CMK (cell line): ENCODE data around the gene UQCRH.

Source experiments
- DNase-seq: peaks from one replicate; pipeline ENCODE4 v3.0.0-alpha.2; 2010; ENCODE audit warnings: low read depth

Gene UQCRH

DNA sequence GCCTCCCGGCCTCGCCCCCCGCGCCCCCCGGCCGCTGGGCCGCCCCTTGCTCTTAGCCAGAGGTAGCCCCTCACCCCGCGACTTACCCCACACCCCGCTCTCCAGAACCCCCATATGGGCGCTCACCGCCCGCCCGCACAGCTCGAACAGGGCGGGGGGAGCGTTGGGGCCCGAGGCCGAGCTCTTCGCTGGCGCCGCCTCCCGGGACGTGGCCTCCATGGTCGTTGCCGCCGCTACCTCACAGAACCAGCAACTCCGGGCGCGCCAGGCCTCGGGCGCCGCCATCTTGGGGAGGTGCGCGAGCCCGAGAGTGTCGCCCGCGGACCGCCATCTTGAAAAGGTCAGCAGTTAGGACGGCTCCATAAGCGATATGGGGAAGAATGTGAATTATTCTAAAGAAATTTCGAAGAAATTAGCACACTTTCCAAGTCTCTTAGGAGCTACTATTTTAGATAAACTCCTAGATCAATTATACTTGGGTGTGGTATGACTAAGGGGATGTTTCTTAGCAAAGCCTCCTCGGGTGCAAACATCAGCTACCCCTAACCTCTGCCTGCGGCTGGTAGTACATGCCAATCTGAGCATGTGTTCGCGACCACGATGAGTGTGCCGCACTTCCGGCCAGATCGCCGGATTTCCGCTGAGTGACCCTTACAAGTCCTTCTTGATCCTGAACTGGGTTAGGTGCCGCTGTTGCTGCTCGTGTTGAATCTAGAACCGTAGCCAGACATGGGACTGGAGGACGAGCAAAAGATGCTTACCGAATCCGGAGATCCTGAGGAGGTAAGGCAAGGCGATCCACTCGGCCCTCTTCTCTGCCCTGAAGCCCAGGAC is at the start of gene UQCRH, which contains the start of gene LRRC41:
UQCRH (plus strand) TSS at position 661 of the 834 bp plus-strand sequence; CDS start at position 730, 69 bp downstream.
LRRC41 (minus strand) TSS at position 579 of the 834 bp plus-strand sequence; CDS start at position 285, 294 bp downstream.
- DNase-seq, result peak; percentile 99

DNA sequence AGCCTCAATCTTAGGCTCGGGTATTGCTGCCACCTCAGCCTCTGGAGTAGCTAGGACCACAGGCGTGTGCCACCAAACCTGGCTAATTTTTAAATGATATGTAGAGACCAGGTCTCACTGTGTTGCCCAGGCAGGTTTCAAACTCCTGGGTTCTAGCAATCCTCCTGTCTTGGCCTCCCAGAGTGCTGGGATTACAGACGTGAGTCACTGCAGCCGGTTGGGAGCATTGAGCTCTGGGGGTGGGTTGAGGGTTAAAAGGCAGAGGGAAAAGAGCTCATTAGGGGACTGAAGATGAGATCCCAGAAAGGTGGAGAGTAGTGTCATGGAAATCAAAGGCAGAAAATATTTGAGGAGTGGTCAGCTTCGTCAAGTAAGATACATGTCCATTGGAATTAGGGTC is 48.8 kb upstream of the UQCRH start:
- DNase-seq, result no peak

DNA sequence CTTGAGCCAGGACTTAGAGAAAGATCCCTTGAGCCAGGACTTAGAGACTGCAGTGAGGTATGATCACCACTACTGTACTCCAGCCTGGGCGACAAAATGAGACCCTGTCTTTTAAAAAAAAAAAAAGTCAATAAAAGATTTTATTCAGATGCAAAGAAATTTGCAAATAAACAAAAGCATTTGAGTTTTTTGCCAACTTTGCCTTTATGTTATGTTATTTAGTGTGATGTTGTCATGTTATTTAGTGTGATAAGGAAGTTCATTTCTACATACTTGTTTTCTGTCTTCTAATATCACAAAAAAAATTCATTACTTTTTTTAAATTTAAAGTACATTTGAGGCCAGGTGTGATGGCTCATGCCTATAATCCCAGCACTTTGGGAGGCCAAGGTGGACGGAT is 47.0 kb upstream of the UQCRH start:
- DNase-seq, result no peak

DNA sequence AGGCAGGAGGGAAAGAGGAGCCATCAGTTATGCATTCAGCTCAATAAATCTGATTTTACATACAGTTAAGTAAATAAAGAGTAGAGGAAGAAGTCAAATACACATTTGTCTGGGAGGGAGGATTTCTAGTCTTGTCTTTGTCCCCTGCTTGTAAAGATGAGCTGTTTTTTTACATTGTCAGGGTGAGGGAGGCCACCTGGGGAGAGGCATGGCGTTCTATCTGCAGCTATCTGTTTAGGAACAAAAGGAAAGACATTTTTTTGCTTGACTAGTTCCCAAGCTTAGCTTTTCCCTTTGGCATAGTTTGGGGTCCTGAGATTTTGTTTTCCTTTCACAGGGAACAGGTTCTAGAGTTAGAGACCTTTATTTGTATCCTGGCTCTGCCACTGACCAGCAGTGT is 41.0 kb upstream of the UQCRH start:
- no peak for DNase-seq

DNA sequence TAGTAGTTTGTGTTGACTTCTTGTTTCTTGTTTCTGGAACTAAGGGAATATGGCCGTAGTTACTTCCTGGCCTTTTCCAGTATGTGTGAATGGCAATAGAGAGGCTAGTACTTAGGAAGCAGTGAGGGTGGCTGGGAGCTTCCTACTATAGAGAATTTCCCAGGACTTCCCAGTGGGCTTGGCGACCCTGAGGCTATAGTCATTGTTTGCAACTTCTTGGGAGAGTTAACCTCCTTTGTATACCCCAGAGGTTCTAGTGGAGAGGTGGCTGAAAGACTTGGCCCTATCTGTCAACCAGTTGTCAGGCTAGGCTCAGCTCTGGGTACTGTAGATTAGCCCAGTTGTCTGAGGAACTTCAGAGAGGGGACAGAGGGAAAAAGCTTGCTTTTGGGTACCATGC is 40.4 kb upstream of the UQCRH start:
- no peak for DNase-seq

DNA sequence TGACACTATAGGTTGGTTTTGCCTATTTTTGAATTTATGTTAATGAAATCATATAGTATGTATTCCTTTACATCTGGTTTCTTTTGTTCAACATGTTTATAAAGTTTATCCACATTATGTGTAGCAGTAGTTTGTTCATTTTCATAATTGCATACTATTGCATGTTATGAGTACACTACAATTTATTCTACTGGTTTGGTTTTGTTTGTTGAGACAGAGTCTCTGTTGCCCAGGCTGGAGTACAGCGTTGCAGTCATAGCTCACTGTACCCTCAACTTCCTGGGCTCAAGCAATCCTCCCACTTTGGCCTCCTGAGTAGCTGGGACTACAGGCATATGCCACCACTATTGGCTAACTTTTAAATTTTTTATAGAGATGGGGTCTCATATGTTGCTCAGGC is 34.9 kb upstream of the UQCRH start:
- no peak for DNase-seq

DNA sequence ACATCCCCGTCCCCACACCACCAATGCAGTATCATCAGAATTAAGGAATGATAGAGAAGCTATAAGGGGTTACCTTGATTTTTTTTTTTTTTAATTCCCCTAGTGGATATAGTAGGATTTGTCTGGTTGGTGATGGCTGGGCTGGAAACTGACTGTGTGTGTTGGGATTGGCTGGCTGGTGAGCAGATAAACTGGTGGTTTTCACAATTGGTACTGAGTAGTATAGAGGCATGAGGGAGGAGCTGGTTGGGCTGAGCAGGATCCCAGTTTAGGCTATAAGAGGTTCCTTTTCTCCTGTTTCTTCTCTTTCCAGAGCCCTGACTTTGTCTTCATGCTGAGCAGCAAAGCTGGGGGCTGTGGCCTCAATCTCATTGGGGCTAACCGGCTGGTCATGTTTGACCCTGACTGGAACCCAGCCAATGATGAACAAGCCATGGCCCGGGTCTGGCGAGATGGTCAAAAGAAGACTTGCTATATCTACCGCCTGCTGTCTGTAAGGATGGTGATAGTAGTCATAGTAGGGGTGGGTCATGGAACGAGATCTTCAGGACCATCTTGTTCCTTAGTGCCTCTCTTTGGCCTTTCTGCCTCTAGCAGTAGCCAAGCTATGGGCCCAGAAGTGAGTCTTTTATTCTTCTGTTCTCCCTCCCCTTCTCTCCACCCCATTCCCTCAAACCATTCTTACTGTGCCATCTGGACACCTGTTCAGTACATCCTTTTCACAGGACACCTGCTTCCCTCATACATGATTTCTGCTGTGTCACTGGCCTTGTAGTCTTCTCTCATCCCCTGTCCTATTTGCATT is 29.1 kb upstream of the UQCRH start:
- DNase-seq, result no peak

DNA sequence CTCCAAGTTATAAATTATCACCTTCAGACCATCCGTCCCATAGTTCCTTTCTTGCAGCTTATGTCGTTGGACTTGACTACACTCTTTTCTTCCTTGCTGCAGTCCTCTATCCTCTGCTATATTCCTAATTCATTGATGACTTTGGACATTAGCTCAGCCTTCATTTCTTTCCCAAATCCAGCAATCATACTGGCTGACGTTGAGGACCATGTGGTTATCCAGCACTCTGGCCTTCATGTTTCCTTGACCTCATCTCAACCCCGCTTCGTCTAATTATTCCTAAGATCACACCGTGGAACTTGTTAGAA is 28.5 kb upstream of the UQCRH start:
- no peak for DNase-seq

DNA sequence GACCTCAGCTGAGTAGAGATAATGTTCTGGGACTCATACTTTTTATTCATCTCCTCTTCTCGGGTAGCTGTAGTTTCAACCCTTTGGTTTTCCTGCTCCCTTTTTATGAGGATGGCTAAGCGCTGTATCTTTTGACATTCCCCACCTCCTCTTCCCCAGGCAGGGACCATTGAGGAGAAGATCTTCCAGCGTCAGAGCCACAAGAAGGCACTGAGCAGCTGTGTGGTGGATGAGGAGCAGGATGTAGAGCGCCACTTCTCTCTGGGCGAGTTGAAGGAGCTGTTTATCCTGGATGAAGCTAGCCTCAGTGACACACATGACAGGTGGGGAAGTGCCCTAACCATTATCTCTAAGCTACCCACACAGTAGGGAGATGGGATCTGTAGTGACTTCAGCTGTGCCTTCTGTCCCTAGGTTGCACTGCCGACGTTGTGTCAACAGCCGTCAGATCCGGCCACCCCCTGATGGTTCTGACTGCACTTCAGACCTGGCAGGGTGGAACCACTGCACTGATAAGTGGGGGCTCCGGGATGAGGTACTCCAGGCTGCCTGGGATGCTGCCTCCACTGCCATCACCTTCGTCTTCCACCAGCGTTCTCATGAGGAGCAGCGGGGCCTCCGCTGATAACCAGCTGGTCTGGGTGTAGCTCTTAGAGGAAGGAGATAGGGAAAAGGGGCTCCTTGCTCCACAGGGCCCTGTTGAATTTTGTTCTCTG is 25.7 kb upstream of the UQCRH start:
- DNase-seq, result no peak

DNA sequence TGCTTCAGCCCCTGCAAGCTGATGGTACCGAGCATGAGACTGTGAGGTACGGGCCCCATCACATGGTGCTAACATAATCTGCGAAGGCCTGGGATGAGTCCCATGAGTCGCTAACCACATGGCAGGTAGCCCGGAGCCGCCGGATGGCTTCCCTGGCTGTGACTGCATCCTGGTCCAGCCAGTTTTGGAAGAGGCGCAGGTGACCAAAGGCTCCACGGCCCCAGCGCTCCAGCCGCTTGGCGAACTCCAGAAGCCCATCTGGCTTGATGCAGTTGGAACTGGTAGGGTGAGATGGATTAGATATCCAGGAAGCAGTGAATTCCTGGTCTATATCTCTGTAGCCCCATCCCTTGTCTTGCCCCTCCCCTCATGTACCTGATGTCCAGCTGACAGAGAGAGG is 24.7 kb upstream of the UQCRH start:
- no peak for DNase-seq

DNA sequence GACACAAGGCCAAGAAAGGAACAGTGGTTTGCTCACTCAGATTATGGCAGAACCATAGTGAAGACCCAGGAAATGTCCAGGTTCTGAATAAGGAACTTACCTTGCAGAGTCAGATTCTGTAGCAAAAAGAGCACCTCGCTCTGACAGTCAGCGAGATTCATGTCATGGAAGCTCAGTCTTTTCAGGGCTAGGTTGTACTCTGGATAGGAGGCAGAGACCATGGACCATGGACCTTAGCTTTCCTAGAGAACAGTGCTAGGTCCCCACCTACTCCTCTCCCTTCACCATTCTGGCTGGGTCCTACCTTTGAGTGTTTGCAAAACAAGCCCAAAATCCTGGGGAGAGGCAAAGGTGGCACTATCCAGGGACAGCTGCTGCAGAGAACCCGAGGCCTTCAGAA is 23.4 kb upstream of the UQCRH start:
- no peak for DNase-seq

DNA sequence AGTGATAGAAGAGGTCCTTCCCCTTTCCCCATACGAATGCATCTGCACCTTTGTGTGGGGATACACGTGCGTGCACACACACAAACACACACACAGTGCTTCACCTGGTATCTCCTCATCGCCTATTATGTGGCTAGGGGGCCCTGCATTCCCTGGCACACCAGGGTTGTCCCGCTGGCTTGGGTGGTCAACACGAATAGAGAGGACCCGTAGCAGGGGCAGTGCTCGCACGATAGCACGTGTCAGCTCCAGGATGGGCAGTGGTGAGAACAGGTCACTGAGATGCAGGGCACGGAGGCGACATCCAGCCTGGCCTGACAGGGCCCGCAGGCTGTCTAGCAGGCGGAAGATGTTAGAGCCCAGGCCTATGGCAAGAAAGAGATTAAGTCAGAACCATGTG is 22.5 kb upstream of the UQCRH start:
- DNase-seq, result no peak

DNA sequence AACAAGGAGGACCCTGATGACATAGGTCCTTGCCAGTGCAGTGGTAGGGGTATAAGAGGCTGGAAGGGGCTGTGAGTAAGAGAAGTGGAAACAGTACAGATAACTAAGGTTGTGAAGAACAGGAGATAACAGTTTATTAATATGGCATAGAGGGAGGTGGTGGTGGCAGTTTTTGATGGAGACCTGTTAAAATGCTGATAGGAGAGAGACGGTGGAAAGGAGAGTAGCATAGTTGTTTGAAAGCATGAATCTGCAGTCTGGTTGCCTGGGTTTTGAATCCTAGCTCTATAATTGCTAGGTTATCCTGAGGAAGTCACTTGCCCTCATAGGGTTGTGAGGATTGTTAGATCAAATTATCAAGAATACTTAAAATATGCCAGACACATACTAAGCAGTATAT is 19.4 kb upstream of the UQCRH start:
- DNase-seq, result no peak

DNA sequence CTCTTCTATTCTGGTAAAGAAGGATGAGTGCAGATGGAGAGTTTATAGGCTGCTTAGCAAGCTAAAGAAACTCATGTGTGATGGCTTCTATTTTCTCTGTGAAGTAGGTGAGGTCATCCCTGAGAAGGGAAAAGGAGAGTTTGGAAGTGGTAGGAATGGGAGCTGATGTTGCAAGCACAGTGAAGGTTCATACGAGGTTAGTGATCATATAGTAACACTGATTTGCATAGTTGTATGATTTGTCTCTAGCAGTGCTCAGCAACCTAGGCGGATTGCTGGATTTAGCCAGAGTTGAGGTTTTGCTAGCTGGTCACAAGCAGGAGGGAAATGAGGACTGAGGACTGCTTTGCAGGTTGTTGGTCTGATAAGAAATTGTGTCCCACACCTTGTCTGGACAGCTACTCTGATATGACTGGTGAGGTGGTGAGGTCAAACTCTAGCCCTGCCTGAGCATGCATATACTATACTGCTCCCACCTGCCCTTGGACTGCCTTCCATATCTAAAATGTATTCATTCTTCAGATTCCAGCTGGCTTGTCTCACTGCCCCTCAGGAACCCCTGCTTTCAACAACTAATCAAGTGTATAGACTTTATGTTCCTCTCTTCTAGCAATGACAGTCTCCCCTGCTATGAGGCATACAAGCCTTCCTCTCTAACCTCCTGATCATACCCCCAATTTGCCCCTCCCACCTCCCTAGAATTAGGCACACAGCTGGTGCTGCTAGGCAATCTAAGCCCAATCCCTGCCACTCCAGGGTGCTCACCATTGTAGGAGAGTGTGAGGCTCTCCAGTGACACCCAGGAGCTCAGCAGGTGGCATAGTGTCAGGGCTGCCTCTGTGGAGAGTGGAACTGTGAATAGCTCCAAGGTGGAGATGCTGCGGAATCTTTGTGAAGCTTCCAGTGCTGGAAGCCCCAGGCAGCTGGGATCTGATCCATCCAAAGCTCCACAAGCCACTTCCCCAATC is 18.6 kb upstream of the UQCRH start:
- no peak for DNase-seq

DNA sequence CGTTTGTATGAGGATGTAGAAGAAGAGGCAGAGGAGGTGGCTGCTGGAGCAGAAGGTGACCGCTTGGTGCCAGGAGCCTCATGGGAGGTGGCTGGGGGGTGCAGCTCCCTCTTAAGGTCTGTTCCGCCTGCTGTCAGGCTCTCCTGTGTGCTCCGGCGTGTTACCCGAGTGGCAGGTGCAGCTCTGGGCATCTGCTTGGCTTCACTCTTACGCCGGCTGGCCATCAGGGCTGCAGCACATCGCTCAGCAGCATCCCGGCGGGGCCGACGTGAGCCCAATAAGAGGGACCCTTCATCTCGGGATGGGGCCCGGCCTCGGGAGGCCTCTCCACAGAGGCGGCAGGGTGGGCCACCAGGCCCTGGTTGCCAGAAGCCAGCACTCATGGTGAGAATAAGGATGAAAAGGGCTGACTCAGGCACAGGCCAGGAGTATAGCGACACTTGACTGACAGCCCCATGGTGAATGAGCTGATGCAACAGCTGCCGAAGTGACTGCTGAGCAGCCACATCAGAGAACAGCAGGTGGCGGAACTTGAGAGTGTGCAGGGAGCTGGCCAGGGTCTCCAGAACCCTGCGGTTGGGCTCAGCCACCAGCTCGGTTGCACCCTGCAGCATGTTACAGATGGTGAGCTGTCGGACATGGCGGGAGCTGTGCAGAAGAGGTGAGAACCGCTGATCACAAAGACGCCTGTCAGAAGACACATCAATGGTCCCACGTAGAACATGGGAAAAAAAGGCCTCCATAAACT is 17.6 kb upstream of the UQCRH start:
- no peak for DNase-seq

DNA sequence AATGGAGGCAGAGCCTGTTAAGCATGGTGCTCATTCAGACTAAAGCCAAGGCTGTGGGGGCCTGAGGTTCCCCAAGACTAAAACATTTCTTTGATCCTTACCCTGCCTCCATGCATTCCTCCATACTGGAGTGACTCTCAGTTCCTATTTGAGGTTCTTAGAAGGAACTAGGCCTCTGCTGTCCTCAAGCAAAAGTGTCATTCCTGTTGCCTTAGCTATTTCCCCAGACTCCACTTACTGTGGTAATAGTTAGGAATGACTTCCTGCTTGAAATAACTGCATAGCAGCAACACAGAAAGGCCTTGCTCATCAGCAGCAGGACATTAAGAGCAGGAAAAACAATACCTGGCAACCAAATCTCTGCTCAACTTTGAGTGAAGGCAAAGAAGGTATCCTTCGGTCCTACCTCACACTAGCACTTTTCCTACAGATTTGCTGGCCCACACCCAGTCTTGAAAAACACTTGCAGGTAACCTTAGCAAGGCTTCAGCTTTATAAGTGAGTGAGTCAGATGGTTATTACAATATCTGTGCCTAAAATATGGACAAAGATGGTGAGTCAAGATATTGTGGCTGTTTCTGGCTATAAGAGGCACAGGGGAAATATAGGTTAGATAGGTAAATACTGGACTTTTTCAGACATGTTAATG is 14.9 kb upstream of the UQCRH start:
- DNase-seq, result no peak

DNA sequence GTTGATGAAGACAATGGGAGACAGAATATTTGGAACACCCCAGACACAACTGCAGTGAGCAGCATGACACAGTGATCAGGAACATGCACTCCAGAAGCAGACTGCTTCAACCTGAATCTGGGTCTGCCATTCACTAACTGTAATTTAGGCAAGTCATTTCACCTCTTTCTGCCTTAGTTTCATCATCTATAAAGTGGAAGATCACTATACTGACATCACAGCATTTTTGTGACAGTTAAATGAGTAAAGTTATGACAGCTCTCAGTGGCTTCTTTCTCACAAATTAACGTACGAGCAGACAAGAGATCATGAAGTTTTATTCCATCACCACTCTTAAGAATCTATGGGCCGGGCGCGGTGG is 14.4 kb upstream of the UQCRH start:
- no peak for DNase-seq

DNA sequence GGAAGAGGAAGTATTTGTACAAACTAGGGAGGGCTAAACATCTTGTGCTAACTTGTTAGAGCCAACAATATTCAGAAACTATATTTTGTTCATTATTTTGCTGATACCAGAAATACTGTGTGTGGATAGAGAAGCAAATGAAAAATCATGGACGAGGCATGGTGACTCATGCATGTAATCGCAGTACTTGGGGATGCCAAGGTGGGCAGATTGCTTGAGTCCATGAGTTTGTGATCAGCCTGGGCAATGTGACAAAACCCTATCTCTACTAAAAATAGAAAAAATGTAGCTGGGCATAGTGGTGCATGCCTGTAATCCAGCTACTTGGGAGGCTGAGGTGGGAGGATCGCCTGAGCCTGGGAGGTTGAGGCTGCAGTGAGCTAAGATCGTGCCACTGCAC is 13.5 kb upstream of the UQCRH start:
- no peak for DNase-seq

DNA sequence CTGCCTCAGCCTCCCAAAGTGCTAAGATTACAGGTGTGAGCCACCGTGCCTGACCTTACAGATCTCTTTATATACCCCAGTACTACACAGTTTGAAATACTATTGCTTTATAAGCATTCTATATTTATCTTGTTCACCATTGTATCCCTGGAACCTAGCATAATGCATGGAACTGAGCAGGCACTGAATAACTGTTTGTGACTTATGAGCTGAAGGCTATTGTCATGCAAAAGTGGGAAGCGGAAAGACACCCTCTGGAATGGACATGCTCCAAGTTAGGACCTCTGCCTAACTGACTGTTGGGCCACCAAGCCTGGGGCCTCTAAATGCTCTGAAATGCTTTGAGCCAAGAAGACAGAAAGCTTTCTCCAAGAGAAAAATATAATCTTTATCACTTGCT is 8.2 kb upstream of the UQCRH start:
- no peak for DNase-seq

DNA sequence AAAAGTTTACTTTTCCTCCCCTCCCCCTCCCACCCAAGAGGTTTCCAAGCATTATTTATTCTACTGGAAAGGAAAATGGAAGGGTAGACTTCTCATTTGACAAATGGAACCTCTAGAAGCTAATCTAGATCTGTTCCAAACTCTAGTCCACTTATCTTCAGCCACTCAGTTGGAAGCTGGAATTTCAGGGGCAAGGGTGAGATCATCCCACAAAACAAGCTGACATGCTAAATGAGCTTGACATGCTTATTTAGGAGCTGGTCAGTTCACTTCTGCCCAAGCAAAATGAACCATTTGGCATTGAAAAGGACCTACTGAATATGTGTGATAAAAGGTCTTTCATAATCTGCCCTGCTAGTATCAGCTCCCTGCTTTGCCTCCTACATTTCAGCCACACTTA is 5.1 kb upstream of the UQCRH start:
- DNase-seq, result no peak
